Measurements from ENCODE around the gene PCGF1.

PCGF1 gene

GRCh38 chr2:74536166-74536950 is 28.9 kb upstream of the PCGF1 start:
- DNase-seq: no peak

GRCh38 chr2:74535440-74535965 is 28.0 kb upstream of the PCGF1 start:
- no peak for DNase-seq

GRCh38 chr2:74534411-74534810 is 26.9 kb upstream of the PCGF1 start:
- peak; percentile 27 for DNase-seq

GRCh38 chr2:74533464-74533863 is 26.0 kb upstream of the PCGF1 start:
- no peak for DNase-seq

GRCh38 chr2:74532222-74532621 is 24.7 kb upstream of the PCGF1 start:
- peak; percentile 52 for DNase-seq

GRCh38 chr2:74531666-74532065 is 24.2 kb upstream of the PCGF1 start:
- DNase-seq: no peak

GRCh38 chr2:74530239-74531187 is 23.0 kb upstream of the PCGF1 start:
- peak; percentile 55 for DNase-seq

- peak; percentile 100 for DNase-seq
Measured at GRCh38 chr2:74529357-74530238, 22.1 kb upstream of the PCGF1 start, which contains the start of the genes AUP1 and HTRA2. Gene AUP1, minus strand, starts transcription at chr2:74529706. Its CDS starts 77 bp downstream, at chr2:74529629. Gene HTRA2, plus strand, starts transcription at chr2:74529933. Its CDS starts 74 bp downstream, at chr2:74530007.

- no peak for DNase-seq
Measured at GRCh38 chr2:74528600-74529356, 21.3 kb upstream of the PCGF1 start.

GRCh38 chr2:74527741-74528140 is 20.2 kb upstream of the PCGF1 start:
- DNase-seq: no peak

- DNase-seq: no peak
Measured at GRCh38 chr2:74526649-74527230, 19.2 kb upstream of the PCGF1 start.

GRCh38 chr2:74525717-74526648 is 18.5 kb upstream of the PCGF1 start, which contains the start of gene DQX1:
Gene DQX1, minus strand, starts transcription at chr2:74526231. Its CDS starts 502 bp downstream, at chr2:74525729.
- DNase-seq: peak; percentile 38

- no peak for DNase-seq
Measured at GRCh38 chr2:74524955-74525716, 17.6 kb upstream of the PCGF1 start.

GRCh38 chr2:74524005-74524404 is 16.5 kb upstream of the PCGF1 start:
- DNase-seq: no peak

GRCh38 chr2:74522516-74522915 is 15.0 kb upstream of the PCGF1 start:
- DNase-seq: no peak

- no peak for DNase-seq
Measured at GRCh38 chr2:74516650-74517049, 9.2 kb upstream of the PCGF1 start.

GRCh38 chr2:74515981-74516633 is 8.6 kb upstream of the PCGF1 start:
- no peak for DNase-seq

- DNase-seq: no peak
Measured at GRCh38 chr2:74515271-74515980, 7.9 kb upstream of the PCGF1 start.
